ENCODE data around the gene TMEM25.

DNA sequence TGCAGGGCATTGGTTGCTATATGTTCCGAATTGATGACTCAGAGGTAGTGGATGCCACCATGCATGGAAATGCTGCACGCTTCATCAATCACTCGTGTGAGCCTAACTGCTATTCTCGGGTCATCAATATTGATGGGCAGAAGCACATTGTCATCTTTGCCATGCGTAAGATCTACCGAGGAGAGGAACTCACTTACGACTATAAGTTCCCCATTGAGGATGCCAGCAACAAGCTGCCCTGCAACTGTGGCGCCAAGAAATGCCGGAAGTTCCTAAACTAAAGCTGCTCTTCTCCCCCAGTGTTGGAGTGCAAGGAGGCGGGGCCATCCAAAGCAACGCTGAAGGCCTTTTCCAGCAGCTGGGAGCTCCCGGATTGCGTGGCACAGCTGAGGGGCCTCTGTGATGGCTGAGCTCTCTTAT, 9.1 kb upstream of the TMEM25 start:
- no peak for TF ChIP-seq CTCF (IDR thresholded peaks at IDR 0.05)
- no peak for TF ChIP-seq POLR2A (IDR thresholded peaks at IDR 0.05)
- no peak for TF ChIP-seq POLR2AphosphoS5 (IDR thresholded peaks at IDR 0.05)

All from suprapubic skin (tissue), 4 donors.